HG03432 (cell line): ENCODE measurements around the gene TTN.
"Not testable (repeated sequence)": the region's sequence is repeated elsewhere in the genome, so short reads cannot be mapped to it uniquely, and the experiment has no call there.

Source experiments
- ATAC-seq: cut with Tn5 transposase; IDR thresholded peaks from one replicate; pipeline ENCODE4 v1.9.1; 2021; ENCODE audit warnings: mild to moderate bottlenecking, moderate library complexity; ENCODE audit not compliant: unreplicated experiment

TTN gene

DNA sequence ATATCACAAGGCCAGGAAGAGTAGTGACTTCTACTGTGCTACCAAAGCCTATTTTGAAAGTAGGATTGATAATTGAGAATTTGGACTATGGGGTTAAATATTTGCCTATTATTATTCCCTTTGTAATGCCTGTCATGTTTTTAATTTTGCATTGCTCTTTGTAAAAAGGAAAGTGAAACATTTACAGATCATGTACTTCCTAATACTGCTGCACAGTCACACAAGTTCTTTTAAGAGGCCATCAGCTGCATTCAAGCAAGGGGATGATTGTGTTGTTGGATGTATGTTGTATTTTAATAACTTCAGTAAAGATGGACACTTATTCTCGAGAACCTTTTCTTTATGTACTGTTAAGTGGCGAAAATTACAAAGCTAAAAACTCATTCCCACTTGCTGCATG, 256.9 kb downstream of the TTN start:
- ATAC-seq: peak; percentile 85

DNA sequence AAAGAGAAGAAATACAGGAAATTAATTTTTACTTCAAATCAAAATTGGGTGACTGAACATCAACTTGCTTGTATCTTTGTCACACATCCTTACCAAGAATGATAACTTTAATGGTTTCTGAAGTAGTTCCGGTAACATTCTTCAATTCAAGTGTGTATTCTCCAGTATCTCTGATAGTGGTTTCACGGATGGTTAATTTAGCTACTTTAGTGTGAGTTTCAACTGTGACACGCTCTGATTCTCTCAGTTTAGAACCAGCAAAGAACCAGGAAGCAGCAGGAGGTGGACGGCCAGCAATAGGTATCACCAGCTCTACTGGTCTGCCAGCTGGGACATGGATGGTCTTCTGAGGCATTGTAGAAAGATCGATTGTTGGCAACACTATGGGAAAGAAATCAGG, 264.7 kb downstream of the TTN start:
- no peak for ATAC-seq

DNA sequence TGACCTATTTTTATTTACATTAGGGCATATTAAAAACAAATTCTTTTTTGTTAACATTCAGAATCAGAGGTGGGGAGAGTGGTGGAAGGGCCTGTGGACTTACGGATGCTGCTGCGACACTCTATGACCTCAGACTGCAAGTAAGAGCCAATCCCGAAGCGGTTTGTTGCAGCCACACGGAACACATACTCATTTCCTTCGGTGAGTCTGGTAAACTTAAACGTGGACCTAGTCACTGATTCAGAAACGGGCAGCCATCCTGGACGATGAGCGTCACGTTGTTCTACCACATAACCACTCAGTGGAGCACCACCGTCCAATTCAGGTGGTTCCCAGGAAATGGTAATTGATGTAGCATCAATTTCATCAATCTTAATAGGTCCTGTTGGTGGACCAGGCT, 265.1 kb downstream of the TTN start:
- ATAC-seq: no peak

- ATAC-seq: peak; percentile 46
These were observed 271.2 kb downstream of the TTN start for GRCh38 chr2:178536037-178536436.

- no peak for ATAC-seq
These were observed 276.1 kb downstream of the TTN start for GRCh38 chr2:178531168-178531567.

GRCh38 chr2:178530625-178531142, 276.5 kb downstream of the TTN start:
- ATAC-seq: peak; percentile 97

- no peak for ATAC-seq
These were observed 277.1 kb downstream of the TTN start for GRCh38 chr2:178530131-178530530.

DNA sequence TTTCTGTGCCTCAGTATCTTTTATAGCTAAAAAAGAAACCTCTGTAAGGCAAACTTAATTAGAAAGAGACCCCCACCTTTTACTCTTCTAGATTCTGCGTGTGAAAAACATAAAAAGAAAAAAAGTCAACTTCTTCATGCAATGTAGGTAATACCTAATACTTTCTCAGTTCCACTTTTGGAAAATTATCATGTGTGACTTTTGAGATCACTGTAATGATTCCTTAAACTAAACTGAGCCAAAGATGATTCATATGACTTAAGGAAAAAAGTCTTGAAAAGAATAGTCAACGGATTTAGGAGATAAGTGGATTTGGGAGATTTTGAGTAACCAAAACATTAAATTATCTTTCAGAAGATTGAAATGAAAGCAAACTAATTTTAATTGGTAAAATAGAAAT, 278.0 kb downstream of the TTN start:
- no peak for ATAC-seq

DNA sequence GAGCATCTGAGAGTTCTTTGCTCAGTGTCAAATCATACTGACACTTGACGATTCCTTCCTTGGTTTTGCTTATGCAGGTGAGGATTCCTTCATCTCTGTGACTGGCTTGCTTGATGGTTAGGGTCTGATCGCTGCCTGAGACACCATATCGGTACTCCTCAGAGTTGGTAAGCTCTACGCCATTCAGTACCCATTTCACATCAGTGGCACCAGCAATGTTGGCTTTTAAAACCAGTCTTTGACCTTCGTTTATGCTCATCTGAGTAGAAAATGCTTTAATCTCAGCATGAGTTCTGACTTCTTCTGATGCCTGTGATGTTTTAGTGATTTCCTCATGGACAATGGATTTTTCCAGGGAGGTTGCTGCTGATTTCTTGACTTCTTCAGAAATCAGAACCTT, 278.6 kb downstream of the TTN start:
- no peak for ATAC-seq

DNA sequence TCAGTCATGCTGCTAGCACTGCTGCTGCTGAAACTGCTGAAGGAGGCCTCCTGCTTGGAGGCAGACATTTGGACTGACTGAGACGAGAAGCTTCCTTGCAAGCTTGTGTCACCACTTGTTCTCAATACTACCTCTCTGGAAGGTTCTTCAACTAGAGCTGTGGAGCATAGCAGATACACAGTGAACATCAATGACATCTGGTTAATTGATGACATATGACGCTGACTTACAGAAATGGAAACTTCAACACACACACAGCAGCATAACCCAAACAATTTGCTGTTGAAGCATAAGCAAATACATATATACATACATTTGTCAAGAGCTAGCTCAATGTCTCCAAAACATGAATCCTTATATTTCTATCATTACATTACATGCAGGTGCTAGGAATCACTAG, 279.6 kb downstream of the TTN start:
- ATAC-seq: no peak

GRCh38 chr2:178526256-178526655, 281.0 kb downstream of the TTN start:
- no peak for ATAC-seq

DNA sequence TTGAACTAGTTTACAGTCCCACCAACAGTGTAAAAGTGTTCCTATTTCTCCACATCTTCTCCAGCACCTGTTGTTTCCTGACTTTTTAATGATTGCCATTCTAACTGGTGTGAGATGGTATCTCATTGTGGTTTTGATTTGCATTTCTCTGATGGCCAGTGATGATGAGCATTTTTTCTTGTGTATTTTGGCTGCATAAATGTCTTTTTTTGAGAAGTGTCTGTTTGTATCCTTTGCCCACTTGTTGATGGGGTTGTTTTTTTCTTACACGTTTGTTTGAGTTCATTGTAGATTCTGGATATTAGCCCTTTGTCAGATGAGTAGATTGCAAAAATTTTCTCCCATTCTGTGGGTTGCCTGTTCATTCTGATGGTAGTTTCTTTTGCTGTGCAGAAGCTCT, 281.8 kb downstream of the TTN start:
- not testable (repeated sequence) for ATAC-seq

GRCh38 chr2:178525010-178525409, 282.2 kb downstream of the TTN start:
- not testable (repeated sequence) for ATAC-seq

GRCh38 chr2:178523596-178524134, 283.6 kb downstream of the TTN start:
- ATAC-seq: peak; percentile 14

GRCh38 chr2:178522950-178523595, 284.1 kb downstream of the TTN start:
- peak; percentile 96 for ATAC-seq

GRCh38 chr2:178521304-178522150, 285.7 kb downstream of the TTN start:
- ATAC-seq: no peak

GRCh38 chr2:178517496-178517895, 289.7 kb downstream of the TTN start:
- ATAC-seq: no peak

DNA sequence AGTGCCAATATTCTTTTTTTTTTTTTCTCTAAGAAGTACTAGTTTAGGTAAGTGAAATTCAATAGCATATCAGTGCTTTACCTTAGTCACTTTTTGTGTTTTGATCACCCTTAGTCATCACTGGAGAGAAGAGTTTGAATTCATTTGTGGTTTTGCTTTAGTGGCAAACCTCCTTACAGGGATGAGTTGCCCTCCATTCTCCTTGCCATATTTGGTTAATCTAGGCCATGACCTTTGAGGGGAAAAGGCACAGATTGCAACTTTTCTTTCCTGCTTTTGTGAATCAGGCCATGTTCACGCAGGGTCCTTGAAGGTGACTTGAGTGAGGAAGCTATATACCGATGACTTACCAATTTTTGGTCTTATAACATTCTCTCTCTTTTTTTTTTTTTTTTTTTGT, 292.6 kb downstream of the TTN start:
- ATAC-seq: peak; percentile 87

GRCh38 chr2:178513876-178514275, 293.3 kb downstream of the TTN start:
- no peak for ATAC-seq

DNA sequence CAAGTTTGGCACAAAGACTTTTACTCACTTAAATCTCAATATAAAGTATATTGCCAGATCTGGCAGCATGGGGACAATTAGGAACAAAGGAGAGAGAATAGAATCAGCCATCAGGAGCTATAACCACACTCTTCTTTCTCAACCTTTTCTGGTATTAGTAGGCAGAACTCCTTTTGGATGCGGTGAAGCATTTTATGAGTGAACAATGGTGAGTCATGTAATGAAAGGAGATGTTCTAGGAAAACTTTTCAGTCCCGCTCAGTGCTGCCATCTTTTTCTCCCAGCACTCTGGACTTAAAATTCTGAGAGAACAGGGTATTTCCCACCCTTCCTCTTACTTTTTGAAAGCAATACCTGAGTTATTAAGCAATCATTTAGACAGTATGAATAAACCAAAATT, 294.7 kb downstream of the TTN start:
- no peak for ATAC-seq

- no peak for ATAC-seq
These were observed 296.8 kb downstream of the TTN start for GRCh38 chr2:178510384-178510783.

- no peak for ATAC-seq
These were observed 298.6 kb downstream of the TTN start for GRCh38 chr2:178508646-178509045.
